HL-60 (cell line): Measurements from ENCODE around the gene ZSWIM7.

ENCODE experiments used
- POLR2AphosphoS5 ChIP-seq: IDR thresholded peaks from 2 replicates; pipeline ENCODE4 v1.6.1; 2012; ENCODE audit warnings: low read depth
- SPI1 ChIP-seq: IDR thresholded peaks from 2 replicates; pipeline ENCODE4 v1.6.1; 2012; ENCODE audit warnings: low read depth, mild to moderate bottlenecking, borderline replicate concordance
- TF ChIP-seq, protein P1 (sequence below): IDR thresholded peaks from one replicate; pipeline ENCODE4 v1.5.1; 2011; ENCODE audit warnings: low read length, control low read depth, inconsistent platforms; ENCODE audit not compliant: insufficient read depth
- TF ChIP-seq, protein P2 (sequence below): IDR thresholded peaks from 2 replicates; pipeline ENCODE4 v1.6.1; 2012; ENCODE audit warnings: low read depth; ENCODE audit not compliant: insufficient replicate concordance

DNA sequence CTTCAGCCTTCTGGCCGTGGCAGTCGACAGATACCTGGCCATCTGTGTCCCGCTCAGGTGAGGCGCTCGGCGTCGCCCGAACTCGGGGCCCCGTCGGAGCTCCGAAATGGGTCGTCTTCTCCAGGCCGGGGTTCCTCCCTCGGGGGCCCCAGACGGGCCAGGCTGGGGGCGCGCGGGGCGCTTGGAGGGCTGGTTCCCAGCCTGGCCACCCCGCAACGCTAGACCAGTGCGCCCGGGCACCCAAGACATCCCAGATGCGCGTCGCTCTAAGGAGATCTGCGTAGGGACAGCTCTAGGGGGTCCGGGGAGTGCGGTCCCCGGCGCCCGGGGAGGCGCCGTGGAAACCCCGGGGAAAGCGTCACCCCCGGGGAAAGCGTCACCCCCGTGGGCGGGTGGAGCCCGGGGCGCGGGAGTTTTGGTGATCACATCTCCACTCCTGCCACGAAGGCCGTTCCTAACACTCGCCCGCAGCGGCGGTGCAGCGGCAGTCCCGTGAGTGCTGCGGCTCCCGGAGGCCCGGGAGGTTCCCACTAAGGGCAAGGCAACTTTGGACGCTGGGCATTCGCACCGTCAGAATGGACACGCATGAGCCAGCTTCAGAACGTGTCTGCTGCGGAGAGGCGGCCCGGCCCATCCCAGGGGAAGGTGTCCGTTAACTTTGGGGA, 53.8 kb downstream of the ZSWIM7 start:
- TF ChIP-seq, protein P1, sequence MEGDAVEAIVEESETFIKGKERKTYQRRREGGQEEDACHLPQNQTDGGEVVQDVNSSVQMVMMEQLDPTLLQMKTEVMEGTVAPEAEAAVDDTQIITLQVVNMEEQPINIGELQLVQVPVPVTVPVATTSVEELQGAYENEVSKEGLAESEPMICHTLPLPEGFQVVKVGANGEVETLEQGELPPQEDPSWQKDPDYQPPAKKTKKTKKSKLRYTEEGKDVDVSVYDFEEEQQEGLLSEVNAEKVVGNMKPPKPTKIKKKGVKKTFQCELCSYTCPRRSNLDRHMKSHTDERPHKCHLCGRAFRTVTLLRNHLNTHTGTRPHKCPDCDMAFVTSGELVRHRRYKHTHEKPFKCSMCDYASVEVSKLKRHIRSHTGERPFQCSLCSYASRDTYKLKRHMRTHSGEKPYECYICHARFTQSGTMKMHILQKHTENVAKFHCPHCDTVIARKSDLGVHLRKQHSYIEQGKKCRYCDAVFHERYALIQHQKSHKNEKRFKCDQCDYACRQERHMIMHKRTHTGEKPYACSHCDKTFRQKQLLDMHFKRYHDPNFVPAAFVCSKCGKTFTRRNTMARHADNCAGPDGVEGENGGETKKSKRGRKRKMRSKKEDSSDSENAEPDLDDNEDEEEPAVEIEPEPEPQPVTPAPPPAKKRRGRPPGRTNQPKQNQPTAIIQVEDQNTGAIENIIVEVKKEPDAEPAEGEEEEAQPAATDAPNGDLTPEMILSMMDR: no peak
- TF ChIP-seq SPI1: no peak
- no peak for TF ChIP-seq POLR2AphosphoS5
- TF ChIP-seq, protein P2, sequence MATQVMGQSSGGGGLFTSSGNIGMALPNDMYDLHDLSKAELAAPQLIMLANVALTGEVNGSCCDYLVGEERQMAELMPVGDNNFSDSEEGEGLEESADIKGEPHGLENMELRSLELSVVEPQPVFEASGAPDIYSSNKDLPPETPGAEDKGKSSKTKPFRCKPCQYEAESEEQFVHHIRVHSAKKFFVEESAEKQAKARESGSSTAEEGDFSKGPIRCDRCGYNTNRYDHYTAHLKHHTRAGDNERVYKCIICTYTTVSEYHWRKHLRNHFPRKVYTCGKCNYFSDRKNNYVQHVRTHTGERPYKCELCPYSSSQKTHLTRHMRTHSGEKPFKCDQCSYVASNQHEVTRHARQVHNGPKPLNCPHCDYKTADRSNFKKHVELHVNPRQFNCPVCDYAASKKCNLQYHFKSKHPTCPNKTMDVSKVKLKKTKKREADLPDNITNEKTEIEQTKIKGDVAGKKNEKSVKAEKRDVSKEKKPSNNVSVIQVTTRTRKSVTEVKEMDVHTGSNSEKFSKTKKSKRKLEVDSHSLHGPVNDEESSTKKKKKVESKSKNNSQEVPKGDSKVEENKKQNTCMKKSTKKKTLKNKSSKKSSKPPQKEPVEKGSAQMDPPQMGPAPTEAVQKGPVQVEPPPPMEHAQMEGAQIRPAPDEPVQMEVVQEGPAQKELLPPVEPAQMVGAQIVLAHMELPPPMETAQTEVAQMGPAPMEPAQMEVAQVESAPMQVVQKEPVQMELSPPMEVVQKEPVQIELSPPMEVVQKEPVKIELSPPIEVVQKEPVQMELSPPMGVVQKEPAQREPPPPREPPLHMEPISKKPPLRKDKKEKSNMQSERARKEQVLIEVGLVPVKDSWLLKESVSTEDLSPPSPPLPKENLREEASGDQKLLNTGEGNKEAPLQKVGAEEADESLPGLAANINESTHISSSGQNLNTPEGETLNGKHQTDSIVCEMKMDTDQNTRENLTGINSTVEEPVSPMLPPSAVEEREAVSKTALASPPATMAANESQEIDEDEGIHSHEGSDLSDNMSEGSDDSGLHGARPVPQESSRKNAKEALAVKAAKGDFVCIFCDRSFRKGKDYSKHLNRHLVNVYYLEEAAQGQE: no peak
